ENCODE results near the gene BST1. TPM values are rescaled to one million over a fixed set of nuclear protein-coding genes. Genes with fewer than 3 reads are reported as not detected.

Gene BST1
- total RNA-seq, 1 donor from 2014 or later = 0.58 TPM

DNA sequence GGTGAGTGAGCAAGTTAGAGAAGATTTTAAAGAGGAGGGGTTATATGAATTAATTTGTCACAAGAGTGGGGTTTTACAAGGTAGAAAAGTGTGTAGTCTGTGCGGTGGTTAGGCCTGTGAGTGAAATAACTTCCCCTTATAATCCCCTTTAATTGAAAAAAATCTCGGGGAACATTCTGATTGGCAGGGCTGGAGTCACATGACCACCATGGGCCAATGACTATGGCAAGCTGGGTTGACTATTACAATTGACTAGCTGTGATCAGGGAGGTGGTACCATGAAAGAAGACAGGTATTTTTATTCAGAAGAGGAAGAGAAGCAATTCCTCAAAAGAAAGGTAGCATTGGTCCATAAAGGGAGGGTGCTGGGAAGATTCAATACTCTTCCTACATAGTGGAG is 48.3 kb downstream of the BST1 start:
- H3K27me3 Mint-ChIP-seq (ENCODE audit: low read depth) = no peaks in the 10 kb centered on the region
- H3K4me3 Mint-ChIP-seq = no peak overlapping the region
- H3K27ac Mint-ChIP-seq = no peak overlapping the region
- peaks cover 3% of the 10 kb centered on the region for H3K4me1 Mint-ChIP-seq
- H3K9me3 Mint-ChIP-seq = peaks cover 6% of the 10 kb centered on the region
- no peak for TF ChIP-seq CTCF (IDR thresholded peaks at IDR 0.05; ENCODE audit: unreplicated experiment)
- no peak for DNase-seq (ENCODE audit: low spot score in 2 of 2, unreplicated experiment in 2 of 2)
- H3K36me3 Mint-ChIP-seq = no peaks in the 10 kb centered on the region

GRCh38 chr4:15753081-15753480 is 50.2 kb downstream of the BST1 start:
- Mint-ChIP-seq H3K36me3 (no peaks in the 10 kb centered on the region), H3K9me3 (peaks cover 3% of the 10 kb centered on the region), H3K4me1 (peaks cover 3% of the 10 kb centered on the region), H3K27me3 (ENCODE audit: low read depth) (no peaks in the 10 kb centered on the region), H3K4me3 (no peak overlapping the region), H3K27ac (no peak overlapping the region)
- no peak for DNase-seq (ENCODE audit: low spot score in 2 of 2, unreplicated experiment in 2 of 2)
- TF ChIP-seq CTCF (IDR thresholded peaks at IDR 0.05; ENCODE audit: unreplicated experiment) = no peak

DNA sequence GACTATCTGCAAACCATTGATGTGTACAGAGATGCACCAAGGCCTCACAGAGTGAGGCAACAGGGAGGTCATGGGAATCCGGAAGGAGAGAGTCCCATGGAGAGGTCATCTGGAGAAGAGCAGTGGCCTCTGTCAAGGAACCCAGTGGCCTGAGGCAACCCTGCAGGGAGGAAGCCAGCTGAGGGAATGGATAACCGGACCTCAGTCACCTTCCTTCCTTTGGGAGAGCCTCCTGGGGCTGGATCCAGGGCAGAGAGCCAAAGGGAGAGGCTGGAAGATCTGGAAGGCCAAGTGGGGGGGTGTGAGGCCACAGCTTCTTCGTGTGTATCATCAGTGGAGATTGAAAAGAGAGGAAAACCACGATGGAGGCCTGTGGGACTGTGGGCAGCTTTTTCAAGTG is 50.9 kb downstream of the BST1 start:
- Mint-ChIP-seq H3K36me3 (no peaks in the 10 kb centered on the region), H3K4me3 (no peak overlapping the region), H3K27me3 (ENCODE audit: low read depth) (no peaks in the 10 kb centered on the region), H3K9me3 (peaks cover 3% of the 10 kb centered on the region), H3K4me1 (peaks cover 3% of the 10 kb centered on the region), H3K27ac (no peak overlapping the region)
- TF ChIP-seq CTCF (IDR thresholded peaks at IDR 0.05; ENCODE audit: unreplicated experiment) = no peak
- no peak for DNase-seq (ENCODE audit: low spot score in 2 of 2, unreplicated experiment in 2 of 2)

GRCh38 chr4:15754323-15754722 is 51.5 kb downstream of the BST1 start:
- Mint-ChIP-seq H3K27me3 (ENCODE audit: low read depth) (no peaks in the 10 kb centered on the region), H3K4me3 (no peak overlapping the region), H3K36me3 (no peaks in the 10 kb centered on the region), H3K4me1 (peaks cover 3% of the 10 kb centered on the region), H3K27ac (no peak overlapping the region), H3K9me3 (peaks cover 3% of the 10 kb centered on the region)
- TF ChIP-seq CTCF (IDR thresholded peaks at IDR 0.05; ENCODE audit: unreplicated experiment) = no peak
- DNase-seq (ENCODE audit: low spot score in 2 of 2, unreplicated experiment in 2 of 2) = no peak

DNA sequence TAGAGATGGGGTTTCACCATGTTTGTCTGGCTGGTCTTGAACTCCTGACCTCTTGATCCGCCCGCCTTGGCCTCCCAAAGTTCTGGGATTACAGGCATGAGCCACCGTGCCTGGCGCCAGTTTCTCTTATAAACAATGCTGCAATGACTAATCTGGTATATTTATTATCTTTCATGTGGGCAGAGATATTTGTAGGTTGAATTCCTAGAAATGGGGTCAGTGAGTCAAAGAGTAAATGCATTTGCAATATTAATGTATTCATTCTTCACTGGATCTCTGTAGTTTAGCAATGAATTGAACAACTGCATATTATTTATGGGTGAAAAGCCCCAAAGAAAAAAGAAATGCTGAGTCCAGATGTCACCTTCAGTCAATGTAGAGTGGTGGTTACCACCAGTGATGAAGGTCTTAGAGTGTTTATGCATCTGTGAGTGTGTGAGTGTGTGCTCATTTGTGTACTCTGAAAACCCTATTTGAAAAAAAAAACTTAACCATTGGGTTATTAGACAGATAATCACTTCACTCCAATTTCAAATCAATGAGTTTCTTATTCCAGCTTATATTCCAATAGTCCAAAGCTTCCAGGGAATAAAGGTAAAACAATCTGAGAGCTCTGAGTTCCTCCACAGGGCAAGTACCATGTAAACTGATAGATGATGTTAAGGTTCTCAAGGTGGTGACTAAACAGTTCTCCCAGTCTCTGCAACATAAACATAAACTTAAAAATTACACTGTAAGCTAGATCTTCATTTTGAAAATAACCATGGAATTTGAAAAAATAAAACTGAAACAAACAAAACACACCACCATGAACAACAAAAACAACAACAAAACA is 52.7 kb downstream of the BST1 start:
- no peak for DNase-seq (ENCODE audit: low spot score in 2 of 2, unreplicated experiment in 2 of 2)
- Mint-ChIP-seq H3K27me3 (ENCODE audit: low read depth) (no peaks in the 10 kb centered on the region), H3K4me1 (peaks cover 3% of the 10 kb centered on the region), H3K9me3 (peaks cover 3% of the 10 kb centered on the region), H3K27ac (no peak overlapping the region), H3K4me3 (no peak overlapping the region), H3K36me3 (no peaks in the 10 kb centered on the region)
- no peak for TF ChIP-seq CTCF (IDR thresholded peaks at IDR 0.05; ENCODE audit: unreplicated experiment)

Data from mesothelial cell of epicardium (in vitro differentiated cells).